NCI-H2107 (cell line): ENCODE data around the gene ATF7IP2.
"Not testable (repeated sequence)": the region's sequence is repeated elsewhere in the genome, so short reads cannot be mapped to it uniquely, and the experiment has no call there.

Experiments used
- DNase-seq: peaks from one replicate; lab custom pipeline; 2025; lab: John Stamatoyannopoulos, UW

The ATF7IP2 gene

DNA sequence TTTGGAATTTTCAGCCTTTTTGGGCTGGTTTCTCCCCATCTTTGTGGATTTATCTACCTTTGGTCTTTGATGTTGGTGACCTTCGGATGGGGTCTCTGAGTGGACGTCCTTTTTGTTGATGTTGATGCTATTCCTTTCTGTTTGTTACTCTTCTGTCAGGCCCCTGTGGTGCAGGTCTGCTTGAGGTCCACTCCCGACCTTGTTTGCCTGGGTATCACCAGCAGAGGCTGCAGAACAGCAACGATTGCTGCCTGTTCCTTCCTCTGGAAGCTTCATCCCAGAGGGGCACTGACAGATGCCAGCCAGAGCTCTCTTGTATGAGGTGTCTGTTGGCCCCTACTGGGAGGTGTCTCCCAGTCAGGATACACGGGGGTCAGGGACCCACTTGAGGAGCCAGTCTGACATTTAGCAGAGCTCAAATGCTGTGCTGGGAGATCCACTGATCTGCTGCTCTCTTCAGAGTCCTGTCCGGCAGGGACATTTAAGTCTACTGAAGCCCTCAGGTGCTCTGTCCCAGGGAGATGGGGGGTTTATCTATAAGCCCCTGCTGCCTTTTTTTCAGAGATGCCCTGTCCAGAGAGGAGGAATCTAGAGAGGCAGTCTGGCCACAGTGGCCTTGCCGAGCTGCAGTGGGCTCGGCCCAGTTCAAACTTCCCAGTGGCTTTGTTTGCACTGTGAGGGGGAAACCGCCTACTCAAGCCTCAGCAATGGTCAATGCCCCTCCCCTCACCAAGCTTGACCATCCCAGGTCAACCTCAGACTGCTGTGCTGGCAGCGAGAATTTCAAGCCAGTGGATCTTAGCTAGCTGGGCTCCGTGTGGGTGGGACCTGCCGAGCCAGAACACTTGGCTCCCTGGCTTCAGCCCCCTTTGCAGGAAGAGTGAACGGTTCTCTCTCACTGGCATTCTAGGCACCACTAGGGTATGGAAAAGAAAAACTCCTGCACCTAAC lies 66.6 kb downstream of the ATF7IP2 start:
- not testable (repeated sequence) for DNase-seq

DNA sequence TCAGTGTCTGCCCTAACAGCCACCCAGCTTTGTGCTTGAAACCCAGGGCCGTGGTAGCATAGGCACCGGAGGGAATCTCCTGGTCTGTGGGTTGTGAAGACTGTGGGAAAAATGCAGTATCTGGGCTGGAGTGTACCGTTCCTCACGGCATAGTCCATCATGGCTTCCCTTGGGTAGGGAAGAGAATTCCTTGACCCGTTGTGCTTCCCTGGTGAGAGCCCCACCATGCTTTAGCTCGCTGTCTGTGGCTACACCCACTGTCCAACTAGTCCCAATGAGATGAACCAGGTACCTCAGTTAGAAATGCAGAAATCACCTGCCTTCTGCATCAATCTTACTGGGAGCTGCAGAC lies 67.3 kb downstream of the ATF7IP2 start:
- DNase-seq, result no peak

GRCh38 chr16:10465821-10466220 lies 80.0 kb downstream of the ATF7IP2 start:
- DNase-seq, result no peak

- DNase-seq, result no peak
Measured at GRCh38 chr16:10466313-10466712, 80.5 kb downstream of the ATF7IP2 start.

DNA sequence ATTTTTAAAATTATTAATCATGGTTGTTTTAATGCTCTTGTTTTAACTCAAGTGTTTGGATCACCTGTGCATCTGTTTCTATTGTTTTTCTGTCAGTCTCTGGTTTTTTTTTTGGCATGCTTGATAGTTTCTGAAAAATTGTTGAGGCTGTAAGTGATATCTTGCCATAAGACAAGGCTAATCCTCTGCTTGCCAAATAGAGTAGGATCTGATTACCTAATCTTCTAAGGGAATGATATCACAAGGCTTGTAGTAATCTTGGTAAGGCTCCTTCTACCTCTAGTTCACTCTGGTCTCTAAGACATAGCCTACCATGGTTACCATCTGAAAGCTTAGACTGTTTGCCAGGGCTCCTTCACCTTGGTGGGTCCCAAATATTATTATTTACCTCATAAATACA lies 81.0 kb downstream of the ATF7IP2 start:
- no peak for DNase-seq

DNA sequence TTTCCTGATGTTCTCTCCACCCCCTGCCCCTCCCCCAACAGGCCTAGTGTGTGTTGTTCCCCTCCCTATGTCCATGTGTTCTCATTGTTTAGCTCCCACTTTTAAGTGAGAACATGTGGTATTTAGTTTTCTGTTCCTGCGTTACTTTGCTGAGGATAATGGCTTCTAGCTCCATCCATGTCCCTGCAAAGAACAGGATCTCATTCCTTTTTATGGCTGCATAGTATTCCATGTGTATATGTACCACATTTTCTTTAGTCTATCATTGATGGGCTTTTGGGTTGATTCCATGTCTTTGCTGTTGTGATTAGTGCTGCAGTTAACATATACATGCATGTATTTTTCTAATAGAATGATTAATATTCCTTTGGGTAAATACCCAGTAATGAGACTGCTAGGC lies 90.8 kb downstream of the ATF7IP2 start:
- DNase-seq, result not testable (repeated sequence)

- no peak for DNase-seq
Measured at GRCh38 chr16:10480151-10480550, 94.3 kb downstream of the ATF7IP2 start.

DNA sequence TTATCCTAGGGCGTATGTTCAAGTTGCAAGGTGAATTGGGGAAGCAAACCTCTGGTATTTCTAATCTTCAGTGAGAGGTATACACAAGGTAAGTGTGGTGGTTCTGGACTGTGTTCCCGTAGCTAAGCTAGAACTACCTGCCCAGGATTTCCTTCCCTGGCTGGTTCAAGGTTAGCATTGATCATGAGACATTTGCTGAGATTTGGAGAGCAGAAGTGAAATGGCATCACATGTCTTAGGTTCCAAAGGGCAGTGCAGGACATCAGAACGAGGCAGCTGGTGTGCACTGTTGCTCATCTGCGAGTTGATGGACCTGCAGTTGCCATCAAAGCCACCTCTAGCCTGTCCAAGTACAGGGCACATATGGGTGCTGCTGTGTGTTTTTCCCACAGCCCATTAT lies 99.3 kb downstream of the ATF7IP2 start:
- DNase-seq, result no peak

DNA sequence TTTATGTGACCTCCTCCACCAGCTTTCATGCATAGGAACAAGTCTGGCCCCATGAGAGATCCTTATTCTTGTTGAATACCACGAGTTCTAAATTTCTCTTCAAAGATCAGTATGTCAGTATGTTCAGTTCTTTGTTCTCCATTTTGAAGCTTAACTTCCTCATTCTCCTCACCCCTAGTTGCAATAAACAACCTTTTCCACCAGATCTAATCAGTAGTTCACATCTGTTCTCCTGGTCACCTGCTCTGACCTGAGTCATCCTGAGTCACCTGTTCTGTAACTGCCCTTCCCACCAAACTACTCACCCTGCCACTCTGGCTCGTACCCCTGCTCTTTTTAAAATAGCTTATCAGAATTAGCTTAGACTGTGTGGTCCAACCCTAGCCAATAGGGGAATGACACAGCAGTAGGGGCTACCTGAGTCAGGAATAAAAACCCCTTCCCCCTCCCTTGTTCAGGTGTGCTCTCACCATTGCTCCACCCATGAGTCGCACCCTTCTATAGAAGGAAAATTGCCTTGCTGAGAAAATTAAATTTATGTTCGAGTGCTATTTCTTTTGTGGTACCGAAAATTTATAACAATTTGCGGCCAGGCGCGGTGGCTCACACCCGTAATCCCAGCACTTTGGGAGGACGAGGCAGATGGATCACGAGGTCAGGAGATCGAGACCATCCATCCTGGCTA lies 100.0 kb downstream of the ATF7IP2 start:
- no peak for DNase-seq

DNA sequence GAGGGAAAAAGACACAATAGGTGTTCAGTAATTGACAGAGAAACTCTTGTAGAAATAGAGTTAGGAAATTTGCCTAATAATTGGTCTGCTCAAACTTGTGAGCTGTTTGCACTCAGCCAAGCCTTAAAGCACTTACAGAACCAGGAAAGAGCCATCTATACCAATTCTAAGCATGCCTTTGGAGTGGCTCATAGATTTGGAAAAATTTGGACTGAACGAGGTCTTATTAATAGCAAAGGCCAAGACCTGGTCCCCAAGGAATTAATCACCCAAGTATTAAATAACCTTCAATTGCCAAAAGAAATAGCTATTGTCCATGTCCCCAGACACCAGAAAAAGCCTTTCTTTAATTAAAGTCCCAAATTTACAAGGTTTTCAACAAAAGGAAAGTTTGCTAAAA lies 104.3 kb downstream of the ATF7IP2 start:
- DNase-seq, result no peak

- no peak for DNase-seq
Measured at GRCh38 chr16:10493276-10493675, 107.4 kb downstream of the ATF7IP2 start.

DNA sequence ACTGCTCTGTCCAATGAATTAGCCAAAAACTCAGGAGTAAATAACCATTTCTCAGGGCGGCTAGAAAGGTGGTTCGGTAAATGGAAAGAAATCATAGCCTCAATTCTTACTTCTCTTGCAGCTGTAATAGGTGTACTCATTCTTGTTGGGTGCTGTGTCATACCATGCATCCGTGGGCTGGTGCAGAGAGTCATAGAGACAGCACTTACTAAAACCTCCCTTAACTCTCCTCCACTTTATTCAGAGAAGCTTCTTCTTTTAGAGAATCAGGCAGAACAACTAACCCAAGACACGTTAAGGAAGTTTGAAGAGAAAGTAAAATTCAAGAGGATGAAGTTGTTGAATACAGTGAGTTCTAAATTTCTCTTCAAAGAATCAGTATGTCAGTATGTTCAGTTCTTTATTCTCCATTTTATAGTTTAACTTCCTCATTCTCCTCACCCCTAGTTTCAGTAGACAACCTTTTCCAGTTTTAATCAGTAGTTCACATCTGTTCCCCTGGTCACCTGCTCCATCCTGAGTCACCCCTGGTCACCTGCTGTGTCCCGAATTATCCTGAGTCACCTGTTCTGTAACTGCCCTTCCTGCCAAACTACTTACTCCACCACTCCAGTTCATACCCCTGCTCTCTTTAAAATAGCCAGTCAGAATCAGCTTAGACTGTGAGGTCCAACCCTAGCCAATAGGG lies 108.6 kb downstream of the ATF7IP2 start:
- no peak for DNase-seq

- DNase-seq, result no peak
Measured at GRCh38 chr16:10495031-10495345, 109.1 kb downstream of the ATF7IP2 start.

- DNase-seq, result no peak
Measured at GRCh38 chr16:10497132-10498101, 111.6 kb downstream of the ATF7IP2 start.

GRCh38 chr16:10500582-10500981 lies 114.7 kb downstream of the ATF7IP2 start:
- DNase-seq, result no peak

DNA sequence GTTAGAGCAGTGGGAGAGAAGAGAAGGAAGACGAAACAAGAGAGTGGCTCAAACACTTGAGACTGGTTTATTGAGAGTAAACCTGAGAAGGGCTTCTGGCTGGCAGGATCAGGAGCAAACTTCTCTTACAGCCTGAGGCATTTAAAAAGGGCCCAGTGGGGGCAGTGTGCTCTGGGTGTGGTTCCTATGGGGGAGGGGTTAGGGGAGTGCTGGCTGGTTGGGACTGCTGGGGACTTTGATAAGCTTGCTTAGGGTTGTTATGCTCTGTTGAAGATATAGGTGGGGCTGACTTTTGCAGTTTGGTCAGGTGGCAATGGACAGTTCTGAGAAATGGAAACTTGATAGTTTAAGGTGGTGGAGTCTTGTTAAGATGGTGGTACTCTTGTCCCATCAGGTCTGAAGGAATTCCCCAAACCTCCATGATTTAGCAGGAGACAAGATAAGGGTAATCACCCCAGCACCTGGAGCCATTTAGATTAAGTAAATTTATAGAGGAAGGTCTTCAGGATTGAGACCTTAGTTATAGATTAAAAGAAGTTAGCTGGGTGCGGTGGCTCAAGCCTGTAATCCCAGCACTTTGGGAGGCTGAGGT lies 115.3 kb downstream of the ATF7IP2 start:
- no peak for DNase-seq

- no peak for DNase-seq
Measured at GRCh38 chr16:10502776-10503175, 116.9 kb downstream of the ATF7IP2 start.

- DNase-seq, result no peak
Measured at GRCh38 chr16:10504404-10504885, 118.6 kb downstream of the ATF7IP2 start.

DNA sequence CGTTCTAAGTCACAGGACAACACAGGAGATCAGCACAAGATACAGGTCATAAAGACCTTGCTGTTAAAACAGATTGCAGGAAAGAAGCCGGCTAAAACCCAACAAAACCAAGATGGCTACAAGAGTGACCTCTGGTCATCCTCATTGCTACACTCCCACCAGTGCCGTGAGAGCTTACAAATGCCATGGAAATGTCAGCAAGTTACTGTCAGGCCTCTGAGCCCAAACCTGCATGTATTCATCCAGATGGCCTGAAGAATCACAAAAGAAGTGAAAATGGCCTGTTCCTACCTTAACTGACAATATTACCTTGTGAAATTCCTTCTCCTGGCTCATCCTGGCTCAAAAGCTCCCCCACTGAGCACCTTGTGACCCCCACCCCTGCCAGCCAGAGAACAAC lies 119.4 kb downstream of the ATF7IP2 start:
- DNase-seq, result not testable (repeated sequence)

GRCh38 chr16:10509534-10510025 lies 123.7 kb downstream of the ATF7IP2 start:
- DNase-seq, result peak; percentile 49

- DNase-seq, result no peak
Measured at GRCh38 chr16:10510279-10510678, 124.4 kb downstream of the ATF7IP2 start.
